NCI-H1105 (cell line): ENCODE results near the gene PPEF2.
A peak's percentile ranks its signal among the peaks of the same experiment; 100 is the strongest.

Experiments used
- DNase-seq: peaks from one replicate; lab custom pipeline; 2025; lab: John Stamatoyannopoulos, UW

Gene PPEF2

DNA sequence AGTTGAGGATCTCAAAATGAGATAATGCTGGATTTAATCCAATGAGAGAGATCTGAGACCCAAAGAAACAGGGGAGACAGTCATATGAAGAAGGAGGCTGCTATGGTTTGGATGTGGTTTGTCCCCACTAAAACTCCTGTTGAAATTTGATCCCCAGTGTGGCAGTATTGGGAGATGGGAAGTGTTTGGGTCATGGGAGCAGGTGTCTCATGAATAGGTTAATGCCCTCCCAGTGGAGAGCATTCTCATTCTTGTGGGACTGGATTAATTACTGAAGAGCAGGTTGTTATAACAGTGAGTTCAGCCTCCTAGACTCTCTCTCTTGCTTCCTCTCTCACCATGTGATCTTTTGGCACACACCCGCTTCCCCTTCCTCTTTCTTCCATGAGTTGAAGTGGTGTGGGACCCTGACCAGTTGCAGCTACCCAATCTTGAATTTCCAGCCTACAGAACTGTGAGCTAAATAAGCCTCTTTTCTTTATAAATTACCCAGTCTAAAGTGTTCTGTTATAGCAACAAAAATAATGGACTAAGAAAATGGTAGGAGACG is 70.3 kb downstream of the PPEF2 start:
- peak; percentile 43 for DNase-seq

DNA sequence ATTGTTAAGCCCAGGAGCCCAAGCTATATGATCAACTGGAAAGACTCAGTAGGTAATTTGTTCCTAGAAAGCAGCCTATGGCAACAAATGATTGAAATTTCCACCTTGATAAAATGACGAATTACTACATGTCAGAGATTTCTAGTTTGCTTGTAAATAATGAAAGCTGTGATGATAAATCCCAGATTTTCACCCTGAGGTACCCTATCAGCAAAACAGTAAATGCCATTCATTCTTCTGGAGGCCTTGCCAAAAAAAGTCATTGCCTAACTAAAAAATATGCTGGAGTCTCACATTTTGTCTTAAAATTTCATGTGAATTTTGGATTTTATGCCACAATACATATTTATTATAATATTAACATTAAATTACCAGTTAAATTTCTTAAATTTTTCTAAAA is 71.3 kb downstream of the PPEF2 start:
- no peak for DNase-seq

DNA sequence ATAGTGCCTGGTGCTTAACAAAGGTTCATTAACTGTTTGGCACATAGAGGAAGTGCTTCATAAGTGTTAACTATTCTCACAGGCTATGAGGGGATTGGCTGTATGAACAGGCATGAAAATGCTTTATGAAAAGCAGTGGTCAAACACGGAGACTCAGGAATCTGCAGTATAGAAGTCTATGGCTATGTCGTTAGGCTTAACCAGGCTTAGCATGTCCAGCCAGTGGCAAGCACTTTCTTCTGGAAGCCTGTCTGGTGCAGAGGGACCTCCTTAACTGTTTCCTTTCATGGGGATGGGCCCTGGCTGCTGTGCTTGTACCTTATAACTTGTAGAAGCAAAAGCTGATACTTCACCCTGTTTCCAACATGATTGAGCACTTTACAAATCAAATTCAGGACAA is 78.4 kb downstream of the PPEF2 start:
- DNase-seq, result no peak

DNA sequence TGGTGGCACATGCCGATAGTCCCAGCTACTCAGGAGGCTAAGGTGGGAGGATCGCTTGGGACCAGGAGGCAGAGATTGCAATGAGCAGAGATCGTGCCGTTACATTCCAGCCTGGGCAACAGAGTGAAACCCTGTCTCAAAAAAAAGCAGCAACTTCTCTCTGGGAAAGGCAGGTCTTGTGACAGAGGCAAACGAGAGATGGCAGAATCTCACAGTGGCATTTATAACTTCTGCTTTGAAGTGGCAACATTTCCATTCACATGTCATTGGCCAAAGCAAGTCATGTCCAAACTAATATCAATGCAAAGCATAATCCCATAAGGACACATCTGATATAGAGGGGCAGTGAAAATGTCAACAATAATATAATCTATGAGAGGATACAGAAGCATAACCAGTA is 79.8 kb downstream of the PPEF2 start:
- no peak for DNase-seq

DNA sequence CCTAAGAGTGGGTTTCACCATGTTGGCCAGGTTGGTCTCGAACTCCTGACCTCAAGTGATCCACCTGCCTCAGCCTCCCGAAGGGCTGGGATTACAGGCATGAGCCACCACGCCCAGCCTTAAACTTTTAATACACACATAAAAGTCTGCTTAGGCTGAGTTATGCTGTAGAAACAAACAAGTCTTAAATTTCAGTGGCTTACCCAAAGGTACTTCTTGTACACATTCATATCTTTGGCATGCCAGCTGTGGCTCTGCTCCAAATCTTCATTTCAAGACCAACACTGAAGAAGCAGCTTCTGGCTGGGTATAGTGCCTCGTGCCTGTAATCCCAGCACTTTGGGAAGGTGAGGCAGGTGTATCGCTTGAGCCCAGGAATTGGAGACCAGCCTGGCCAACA is 80.3 kb downstream of the PPEF2 start:
- no peak for DNase-seq

DNA sequence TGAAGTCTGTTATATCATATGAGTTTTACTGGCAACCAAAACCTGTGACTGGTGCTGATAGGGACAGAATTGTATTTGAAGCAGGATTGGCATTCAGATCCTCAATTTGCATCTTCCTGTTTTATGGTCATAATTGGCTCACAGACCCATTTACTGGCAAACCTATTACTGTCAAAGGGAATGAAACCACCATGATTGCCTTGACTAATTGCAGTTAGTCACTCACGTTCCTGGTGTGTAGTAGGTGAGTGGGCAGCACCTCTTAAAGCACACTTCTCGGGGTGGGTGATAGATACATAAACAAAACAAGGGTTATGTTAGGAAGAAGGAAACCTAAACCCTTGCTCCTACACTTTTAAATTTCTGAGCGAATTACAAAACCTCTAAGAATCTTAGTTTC is 81.0 kb downstream of the PPEF2 start:
- no peak for DNase-seq

DNA sequence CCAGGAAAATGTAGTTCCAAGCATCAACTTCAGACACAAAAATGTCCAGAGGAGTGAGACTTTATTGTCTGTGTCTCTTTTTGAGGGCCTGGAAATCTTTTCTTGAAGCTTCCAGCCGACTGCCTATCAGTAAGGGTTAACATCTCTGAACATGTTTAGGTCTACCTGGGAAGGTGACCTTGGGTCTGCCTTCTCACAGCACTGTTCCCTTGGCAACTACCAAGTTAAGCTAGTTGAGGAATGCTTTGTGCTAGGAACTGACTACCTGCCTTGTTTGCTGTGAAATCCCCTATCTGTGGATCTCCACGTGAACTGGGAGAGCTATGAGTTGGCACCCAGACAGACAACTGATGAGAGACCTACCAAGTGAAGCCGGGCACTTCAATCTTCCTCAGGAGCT is 81.6 kb downstream of the PPEF2 start:
- no peak for DNase-seq

DNA sequence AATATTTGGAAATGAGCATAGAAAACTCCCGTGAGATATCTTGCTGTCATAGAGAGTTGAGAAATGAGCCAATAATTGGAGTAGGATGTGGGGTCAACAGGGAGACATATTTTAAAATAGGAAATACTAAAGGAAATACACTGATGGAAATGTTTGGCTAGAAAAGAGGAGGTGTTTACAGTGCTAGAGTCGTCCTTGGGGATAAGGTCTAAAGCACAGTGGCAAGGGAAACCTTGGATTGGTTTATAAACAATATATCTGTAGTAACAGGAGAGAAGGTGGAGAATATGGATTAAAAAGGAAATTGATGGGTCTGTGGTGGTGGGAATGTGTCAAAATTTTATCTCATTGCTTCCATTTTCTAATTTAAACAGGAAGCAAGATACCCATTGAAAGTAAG is 82.1 kb downstream of the PPEF2 start:
- no peak for DNase-seq

DNA sequence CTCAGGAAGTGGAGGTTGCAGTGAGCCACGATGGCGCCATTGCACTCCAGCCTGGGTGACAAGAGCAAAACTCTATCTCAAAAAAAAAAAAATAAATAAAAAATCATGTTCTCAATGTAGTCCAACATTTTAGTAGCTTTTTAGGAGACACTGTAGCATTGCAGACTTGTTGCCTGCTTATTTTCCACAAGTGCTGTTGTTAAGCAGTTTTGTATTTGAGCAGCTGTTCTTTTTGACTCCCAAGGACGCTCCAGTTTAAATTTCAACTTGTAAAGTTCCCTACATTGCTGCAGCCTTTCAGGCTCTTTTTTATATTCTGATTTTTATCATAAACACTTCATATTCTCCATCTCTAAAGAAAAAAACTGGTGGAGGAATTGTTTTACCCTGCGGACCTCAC is 83.1 kb downstream of the PPEF2 start:
- no peak for DNase-seq

DNA sequence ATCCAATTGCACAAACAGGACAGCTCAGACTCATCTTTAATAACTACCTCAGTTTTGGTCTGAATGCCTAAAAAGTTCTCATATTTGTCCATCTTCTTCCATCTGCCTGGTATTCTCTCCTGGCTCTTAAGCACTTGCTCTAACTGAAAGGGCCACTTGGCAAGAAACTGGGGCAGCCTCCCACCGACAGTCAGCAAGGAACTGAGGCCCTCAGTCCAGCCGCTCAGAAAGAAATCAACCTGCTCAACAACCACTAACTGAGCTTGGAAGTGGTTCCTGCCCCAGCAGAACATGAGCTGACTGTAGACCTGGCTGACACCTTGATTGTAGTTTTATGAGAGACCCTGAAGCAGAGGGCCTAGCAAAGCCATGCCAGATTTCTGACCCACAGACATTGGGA is 84.4 kb downstream of the PPEF2 start:
- no peak for DNase-seq
